Stimulated activated CD4-positive, alpha-beta T cell treated with anti-CD3 and anti-CD28 coated beads, Interleukin-12 subunit alpha, Interleukin-12 subunit beta, amount 100 ng/mL, for 24 hours (primary cell): ENCODE results near the gene CTR9.
A peak's percentile ranks its signal among the peaks of the same experiment; 100 is the strongest.

ENCODE experiments used
- DNase-seq, 2 experiments: peaks; one replicate each; pipeline ENCODE4 v3.0.0-alpha.2; 2020; ENCODE audit warnings: low read depth in 2 of 2

Gene CTR9

GRCh38 chr11:10750838-10751580, at the start of gene CTR9:
CTR9 (plus strand) TSS chr11:10751246; CDS start chr11:10751413, 167 bp downstream.
- peak; percentile 81 to 91 for DNase-seq

- no peak for DNase-seq
These were observed 49.1 kb upstream of the CTR9 start for GRCh38 chr11:10701982-10702381.

GRCh38 chr11:10708131-10708530, 42.9 kb upstream of the CTR9 start:
- DNase-seq: no peak

GRCh38 chr11:10709299-10710086, 41.6 kb upstream of the CTR9 start:
- DNase-seq: no peak

GRCh38 chr11:10715571-10715970, 35.5 kb upstream of the CTR9 start:
- DNase-seq: no peak

GRCh38 chr11:10716122-10716521, 34.9 kb upstream of the CTR9 start:
- DNase-seq: no peak

- DNase-seq: no peak
These were observed 34.3 kb upstream of the CTR9 start for GRCh38 chr11:10716543-10717259.

GRCh38 chr11:10719616-10720015, 31.4 kb upstream of the CTR9 start:
- DNase-seq: no peak

GRCh38 chr11:10720881-10721376, 30.1 kb upstream of the CTR9 start:
- no peak for DNase-seq

- no peak for DNase-seq
These were observed 28.7 kb upstream of the CTR9 start for GRCh38 chr11:10722307-10722706.

- no peak for DNase-seq
These were observed 25.7 kb upstream of the CTR9 start for GRCh38 chr11:10725114-10725906.

GRCh38 chr11:10725907-10726253, 25.2 kb upstream of the CTR9 start:
- DNase-seq: no peak

- no peak for DNase-seq
These were observed 23.7 kb upstream of the CTR9 start for GRCh38 chr11:10727146-10727851.

- DNase-seq: no peak
These were observed 22.9 kb upstream of the CTR9 start for GRCh38 chr11:10728154-10728553.

- DNase-seq: no peak
These were observed 22.1 kb upstream of the CTR9 start for GRCh38 chr11:10728789-10729472.

- no peak for DNase-seq
These were observed 20.9 kb upstream of the CTR9 start for GRCh38 chr11:10730151-10730550.

- no peak for DNase-seq
These were observed 19.9 kb upstream of the CTR9 start for GRCh38 chr11:10731064-10731680.

GRCh38 chr11:10735481-10736475, 15.3 kb upstream of the CTR9 start:
- DNase-seq: peak; percentile 70 to 87
